ENCODE data around the gene NAA16. TPM values are rescaled to one million over a fixed set of nuclear protein-coding genes. Genes with fewer than 3 reads are reported as not detected.

NAA16 gene
- total RNA-seq, 1 donor from 2014 or later = 48.4 TPM

GRCh38 chr13:41356786-41357185, 45.7 kb downstream of the NAA16 start:
- Mint-ChIP-seq H3K9me3 (ENCODE audit: low read depth) (no peaks in the 10 kb centered on the region), H3K27ac (no peak overlapping the region), H3K4me1 (ENCODE audit: low read depth) (peaks cover 1% of the 10 kb centered on the region), H3K27me3 (no peaks in the 10 kb centered on the region), H3K4me3 (ENCODE audit: low read depth) (no peak overlapping the region), H3K36me3 (ENCODE audit: insufficient read depth) (peaks cover 13% of the 10 kb centered on the region)
- no peak for TF ChIP-seq CTCF (IDR thresholded peaks at IDR 0.05; ENCODE audit: unreplicated experiment)
- no peak for DNase-seq (ENCODE audit: low spot score, unreplicated experiment)

DNA sequence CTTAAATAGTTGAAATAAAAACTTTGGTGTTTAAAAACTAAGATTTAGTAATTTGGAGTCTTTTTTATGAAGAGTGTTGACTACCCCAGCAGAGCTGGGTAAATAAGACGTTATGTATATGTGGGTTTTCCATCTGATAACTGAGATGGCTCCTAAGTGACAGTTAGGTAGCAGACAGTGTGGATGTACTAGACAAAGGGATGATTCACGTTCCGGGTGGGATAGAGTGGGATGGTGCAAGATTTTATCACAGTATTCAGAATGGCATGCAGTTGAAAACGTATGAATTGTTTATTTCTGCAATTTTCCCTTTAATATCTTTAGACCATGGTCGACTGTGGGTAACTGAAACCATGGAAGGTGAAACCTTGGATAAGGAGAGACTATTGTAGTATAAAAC, 50.4 kb downstream of the NAA16 start:
- no peaks in the 10 kb centered on the region for H3K9me3 Mint-ChIP-seq (ENCODE audit: low read depth)
- H3K4me3 Mint-ChIP-seq (ENCODE audit: low read depth) = no peak overlapping the region
- H3K27ac Mint-ChIP-seq = no peak overlapping the region
- H3K27me3 Mint-ChIP-seq = no peaks in the 10 kb centered on the region
- no peak for DNase-seq (ENCODE audit: low spot score, unreplicated experiment)
- TF ChIP-seq CTCF (IDR thresholded peaks at IDR 0.05; ENCODE audit: unreplicated experiment) = no peak
- H3K4me1 Mint-ChIP-seq (ENCODE audit: low read depth) = no peaks in the 10 kb centered on the region
- peaks cover 26% of the 10 kb centered on the region for H3K36me3 Mint-ChIP-seq (ENCODE audit: insufficient read depth)

DNA sequence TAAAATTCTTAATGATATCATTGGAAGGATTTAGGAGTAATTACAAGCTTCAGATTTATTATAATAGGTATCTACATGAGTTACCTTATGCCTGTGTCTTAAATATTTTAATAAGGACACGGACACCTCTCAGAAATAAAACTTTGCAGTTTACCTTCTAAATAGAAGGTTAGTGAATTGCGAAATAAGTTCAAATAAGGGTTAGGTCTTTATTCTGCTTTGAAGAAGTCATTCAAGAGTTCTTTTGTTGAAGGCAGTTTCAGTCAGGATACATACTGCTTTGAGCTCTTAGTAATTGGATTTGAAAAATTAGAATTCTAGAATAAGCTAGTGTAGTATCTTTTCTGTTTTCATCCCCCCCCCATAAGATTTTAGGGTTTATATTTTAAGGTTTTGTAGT, 53.0 kb downstream of the NAA16 start:
- H3K36me3 Mint-ChIP-seq (ENCODE audit: insufficient read depth) = peaks cover 35% of the 10 kb centered on the region
- H3K4me1 Mint-ChIP-seq (ENCODE audit: low read depth) = no peaks in the 10 kb centered on the region
- H3K9me3 Mint-ChIP-seq (ENCODE audit: low read depth) = no peaks in the 10 kb centered on the region
- no peak overlapping the region for H3K4me3 Mint-ChIP-seq (ENCODE audit: low read depth)
- H3K27me3 Mint-ChIP-seq = no peaks in the 10 kb centered on the region
- H3K27ac Mint-ChIP-seq = no peak overlapping the region
- TF ChIP-seq CTCF (IDR thresholded peaks at IDR 0.05; ENCODE audit: unreplicated experiment) = no peak
- no peak for DNase-seq (ENCODE audit: low spot score, unreplicated experiment)

GRCh38 chr13:41365631-41366030, 54.6 kb downstream of the NAA16 start:
- no peak overlapping the region for H3K4me3 Mint-ChIP-seq (ENCODE audit: low read depth)
- H3K9me3 Mint-ChIP-seq (ENCODE audit: low read depth) = no peaks in the 10 kb centered on the region
- no peak for DNase-seq (ENCODE audit: low spot score, unreplicated experiment)
- no peaks in the 10 kb centered on the region for H3K27me3 Mint-ChIP-seq
- TF ChIP-seq CTCF (IDR thresholded peaks at IDR 0.05; ENCODE audit: unreplicated experiment) = no peak
- no peak overlapping the region for H3K27ac Mint-ChIP-seq
- peaks cover 45% of the 10 kb centered on the region for H3K36me3 Mint-ChIP-seq (ENCODE audit: insufficient read depth)
- H3K4me1 Mint-ChIP-seq (ENCODE audit: low read depth) = no peaks in the 10 kb centered on the region

- Mint-ChIP-seq H3K9me3 (ENCODE audit: low read depth) (no peaks in the 10 kb centered on the region), H3K4me3 (ENCODE audit: low read depth) (no peak overlapping the region), H3K27me3 (no peaks in the 10 kb centered on the region), H3K36me3 (ENCODE audit: insufficient read depth) (peaks cover 49% of the 10 kb centered on the region), H3K27ac (no peak overlapping the region), H3K4me1 (ENCODE audit: low read depth) (no peaks in the 10 kb centered on the region)
- DNase-seq (ENCODE audit: low spot score, unreplicated experiment) = no peak
- no peak for TF ChIP-seq CTCF (IDR thresholded peaks at IDR 0.05; ENCODE audit: unreplicated experiment)
Measured at GRCh38 chr13:41370736-41371135, 59.7 kb downstream of the NAA16 start.

All from progenitor cell of endocrine pancreas (in vitro differentiated cells).